HG02981 (cell line): Measurements from ENCODE around the gene PARL.

Experiments used
- ATAC-seq: cut with Tn5 transposase; IDR thresholded peaks from one replicate; pipeline ENCODE4 v1.9.1; 2021; ENCODE audit warnings: mild to moderate bottlenecking, moderate library complexity; ENCODE audit not compliant: unreplicated experiment

PARL gene

GRCh38 chr3:183854318-183855035 lies 30.2 kb downstream of the PARL start:
- ATAC-seq, result no peak

DNA sequence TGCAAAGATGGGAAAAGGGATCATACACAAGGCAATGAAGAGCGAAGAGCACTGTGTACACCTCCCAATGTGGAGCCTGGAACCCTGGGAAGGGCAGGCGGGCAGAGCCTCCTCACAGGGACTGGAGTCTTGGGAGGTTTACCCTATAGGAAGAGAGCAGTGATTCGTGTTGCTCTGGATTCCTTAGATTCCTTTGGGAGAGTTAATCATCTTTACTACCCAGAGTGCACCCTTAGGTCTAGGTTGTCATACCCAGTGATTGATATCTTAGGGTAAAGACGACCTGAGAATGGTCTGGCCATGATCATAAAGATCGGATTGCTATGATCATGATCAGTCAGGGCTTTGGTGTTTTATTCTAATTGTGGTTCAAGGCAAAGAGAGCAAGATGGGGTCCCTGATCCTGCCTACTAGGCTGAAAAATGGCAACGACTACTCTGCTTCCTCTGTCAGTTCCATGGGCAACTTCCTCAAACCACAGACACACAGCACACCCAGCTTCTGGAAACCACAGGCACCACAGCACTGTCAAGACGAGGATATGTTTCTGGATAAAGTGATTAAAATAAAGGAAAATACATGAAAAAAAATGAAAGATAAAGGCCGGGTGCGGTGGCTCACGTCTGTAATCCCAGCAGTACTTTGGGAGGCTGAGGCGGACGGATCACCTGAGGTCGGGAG lies 38.9 kb downstream of the PARL start:
- ATAC-seq, result no peak

DNA sequence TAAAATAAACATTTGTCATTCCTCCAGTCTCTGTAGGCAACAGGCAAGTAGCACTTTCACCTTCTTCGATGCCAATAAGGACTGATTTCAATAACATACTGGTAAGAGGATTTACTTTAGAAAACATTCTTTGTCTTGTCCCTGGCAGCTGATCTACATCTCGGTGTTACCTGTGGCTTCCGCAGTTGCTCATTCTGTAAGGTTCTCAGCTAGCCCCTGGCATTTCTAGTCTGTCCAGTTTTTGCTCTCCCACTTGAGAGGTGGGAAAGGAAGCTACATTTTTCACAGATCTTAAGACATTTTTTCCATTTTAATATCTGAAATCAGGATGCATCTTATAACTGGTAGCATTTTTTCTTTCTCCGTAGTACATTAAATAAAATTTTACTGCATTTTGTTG lies 39.6 kb downstream of the PARL start:
- no peak for ATAC-seq

GRCh38 chr3:183844606-183845005 lies 40.1 kb downstream of the PARL start:
- no peak for ATAC-seq

DNA sequence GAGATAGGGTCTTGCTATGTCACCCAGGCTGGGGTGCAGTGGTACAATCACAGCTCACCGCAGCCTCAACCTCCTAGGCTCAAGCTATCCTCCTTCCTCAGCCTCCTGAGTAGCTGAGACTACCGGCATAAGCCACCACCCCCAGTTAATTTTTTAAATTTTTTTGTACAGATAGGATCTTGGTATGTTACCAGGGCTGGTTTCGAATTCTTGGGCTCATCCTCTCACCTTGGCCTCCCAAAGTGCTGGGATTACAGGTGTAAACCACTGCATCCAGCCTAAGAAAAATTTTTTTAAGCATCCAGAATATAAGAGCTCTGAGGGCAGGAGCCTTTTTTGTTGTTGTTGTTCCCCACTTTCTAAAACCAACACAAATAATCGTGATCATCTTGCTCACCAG lies 44.9 kb downstream of the PARL start:
- no peak for ATAC-seq

- ATAC-seq, result no peak
These were observed 46.8 kb downstream of the PARL start for GRCh38 chr3:183837894-183838293.

- no peak for ATAC-seq
These were observed 47.3 kb downstream of the PARL start for GRCh38 chr3:183837390-183837789.

- ATAC-seq, result no peak
These were observed 51.2 kb downstream of the PARL start for GRCh38 chr3:183833516-183833915.

GRCh38 chr3:183830187-183830586 lies 54.5 kb downstream of the PARL start:
- no peak for ATAC-seq

GRCh38 chr3:183829466-183829865 lies 55.2 kb downstream of the PARL start:
- no peak for ATAC-seq

DNA sequence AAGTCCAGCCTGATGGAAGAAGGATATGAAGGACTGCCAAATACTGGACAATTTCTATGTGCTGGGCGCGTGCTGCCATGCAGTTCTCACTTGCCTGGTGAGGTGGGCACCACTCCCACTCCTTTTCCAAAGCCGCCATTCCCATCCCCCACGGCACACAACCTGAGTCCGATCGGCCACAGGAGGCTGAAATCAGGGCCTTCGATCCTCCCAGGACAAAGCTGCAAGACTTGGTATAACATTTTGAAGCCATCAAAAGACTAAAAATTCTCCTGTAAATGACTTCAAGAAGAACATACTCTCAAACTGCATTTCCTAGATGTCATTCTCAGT lies 56.2 kb downstream of the PARL start:
- no peak for ATAC-seq

DNA sequence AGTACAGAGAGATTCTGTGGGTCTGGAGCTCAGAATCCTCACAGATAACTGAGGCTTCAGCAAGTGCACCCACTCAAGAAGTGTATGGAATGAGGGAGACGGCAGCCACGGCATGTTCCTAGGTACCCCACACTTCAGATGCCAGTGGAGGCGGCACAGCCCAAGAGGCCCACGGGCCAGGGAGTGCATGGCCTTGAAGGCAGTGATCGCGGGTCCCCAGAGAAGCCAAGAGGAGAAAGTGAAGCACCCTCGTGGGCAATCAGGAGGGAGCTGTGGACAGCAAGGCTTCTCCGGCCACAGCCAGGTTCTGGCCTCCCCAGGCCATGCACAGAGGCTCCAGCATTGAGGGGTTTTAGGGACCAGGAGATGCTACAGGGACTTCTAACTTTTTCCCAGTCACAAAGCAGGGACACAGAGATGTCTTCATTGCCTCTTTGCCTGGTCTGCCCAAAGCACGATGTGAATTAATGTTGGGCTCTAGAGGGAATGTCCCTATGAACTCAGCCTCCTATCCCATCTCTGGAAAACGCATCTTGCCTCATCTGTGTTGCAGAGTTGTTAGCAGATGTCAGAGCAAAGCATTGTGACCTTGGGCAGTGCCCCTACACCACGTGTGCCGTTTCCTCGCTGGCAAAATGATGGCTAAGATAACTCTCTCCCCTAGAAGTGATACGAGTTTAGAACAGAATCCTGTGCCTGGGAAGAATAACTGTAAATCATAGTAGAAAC lies 56.7 kb downstream of the PARL start:
- ATAC-seq, result no peak

- ATAC-seq, result no peak
These were observed 58.0 kb downstream of the PARL start for GRCh38 chr3:183826448-183827250.

GRCh38 chr3:183825456-183826161 lies 59.1 kb downstream of the PARL start, which contains the start of gene MAP6D1:
Gene MAP6D1, minus strand, starts transcription at chr3:183825577. Its CDS starts 30 bp downstream, at chr3:183825547.
- peak; percentile 56 for ATAC-seq

GRCh38 chr3:183824761-183825455 lies 59.8 kb downstream of the PARL start:
- peak; percentile 30 for ATAC-seq

DNA sequence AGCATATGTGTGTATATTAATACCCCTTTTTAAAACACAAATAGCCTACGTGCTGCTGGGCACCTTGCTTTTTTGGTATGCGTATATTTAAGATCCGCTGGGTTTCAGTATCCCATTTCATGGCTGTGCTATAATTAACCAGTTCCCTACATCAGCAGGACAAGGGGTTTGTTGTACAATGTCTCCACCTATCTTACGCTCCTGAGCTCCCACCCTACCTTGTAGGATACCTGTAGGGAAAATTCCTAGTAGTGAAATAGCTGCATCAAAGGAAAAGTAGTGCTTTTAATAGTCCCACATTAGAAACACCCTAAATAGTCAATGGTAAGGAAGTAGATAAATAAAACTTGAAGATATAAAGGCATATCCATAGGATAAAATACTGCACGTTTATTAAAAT lies 60.7 kb downstream of the PARL start:
- ATAC-seq, result no peak

DNA sequence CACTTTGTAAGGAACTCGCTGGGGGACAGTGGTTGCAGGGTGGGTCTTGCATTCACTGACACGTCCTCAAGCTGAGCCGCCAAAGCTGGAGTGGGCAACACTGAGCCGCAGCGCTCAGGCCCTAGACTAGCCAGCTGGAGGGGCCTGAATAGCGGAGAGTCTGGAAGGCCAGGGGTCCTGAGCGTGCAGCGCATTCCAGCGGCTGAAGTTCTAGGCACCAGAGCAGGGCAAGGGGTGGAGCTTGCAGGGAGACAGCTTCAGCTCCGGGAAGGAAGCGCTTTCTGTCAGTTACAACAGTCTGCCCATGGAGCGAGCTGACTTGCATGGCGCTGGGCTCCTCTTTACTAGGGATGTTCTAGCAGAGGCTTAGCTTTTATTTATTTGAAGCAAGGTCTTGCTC lies 62.0 kb downstream of the PARL start:
- ATAC-seq, result no peak

GRCh38 chr3:183819831-183820230 lies 64.8 kb downstream of the PARL start:
- no peak for ATAC-seq

DNA sequence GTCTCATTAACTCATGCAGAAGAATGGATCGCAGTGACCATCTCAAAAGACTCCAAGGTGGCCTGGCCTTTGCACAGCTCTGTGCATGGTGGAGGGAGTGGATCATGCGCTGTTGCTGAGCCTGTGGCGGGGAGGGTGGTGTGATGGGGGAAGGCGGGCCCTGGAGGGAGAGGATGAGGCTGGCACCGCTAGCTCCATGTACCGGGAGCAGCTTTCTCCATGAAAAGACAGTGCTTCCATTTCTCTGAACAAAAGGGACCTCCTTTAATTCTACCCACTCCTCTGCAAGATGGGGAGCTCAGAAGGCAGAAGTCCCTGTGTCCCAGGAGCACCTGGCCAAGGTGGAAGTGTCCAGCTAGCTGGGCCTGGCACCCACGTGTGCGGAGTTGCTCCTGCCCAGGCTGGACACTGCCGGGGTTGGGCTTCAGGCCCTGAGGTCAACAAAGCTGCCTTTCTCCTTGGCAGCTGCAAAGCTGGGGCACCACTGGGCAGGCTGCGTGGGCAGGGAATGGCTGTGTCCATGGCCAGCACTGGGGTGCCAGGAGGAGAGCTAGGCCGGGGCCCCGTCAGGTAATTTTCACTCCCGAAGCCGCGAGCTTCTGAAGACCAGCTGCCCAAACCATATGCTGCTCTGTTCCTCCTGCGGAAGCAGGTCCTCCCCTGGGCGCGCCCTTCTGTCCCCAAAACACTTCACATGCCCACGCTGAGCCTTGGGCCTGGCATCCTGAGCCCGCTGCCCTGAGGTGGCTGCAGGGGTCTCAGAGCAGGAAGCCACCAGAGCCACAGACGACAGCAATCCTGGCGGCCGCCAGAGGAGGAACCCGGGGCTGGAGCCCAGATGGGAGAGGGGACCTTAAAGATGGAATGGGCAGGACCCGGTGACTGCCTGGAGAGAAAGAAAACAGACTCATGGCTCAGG lies 65.7 kb downstream of the PARL start:
- ATAC-seq, result no peak
